Smooth muscle cell (in vitro differentiated cells): ENCODE data around the gene VWA8. TPM values are rescaled to one million over a fixed set of nuclear protein-coding genes. Genes with fewer than 3 reads are reported as not detected.

Experiments used
- DNase-seq: peaks from one replicate; lab custom pipeline; 2025; ENCODE audit not compliant: unreplicated experiment; lab: John Stamatoyannopoulos, UW
- H2AFZ ChIP-seq: fragments of 200-600 bp; sonication (generic); 2 replicates; pipeline ENCODE4 v1.6.0; 2016; ENCODE audit warnings: antibody characterized with exemption, low read depth, mild to moderate bottlenecking
- H3F3A ChIP-seq: fragments of 200-600 bp; sonication (generic); 2 replicates; pipeline ENCODE4 v1.6.0; 2017; ENCODE audit warnings: antibody characterized with exemption, low read depth
- H3K27ac ChIP-seq: fragments of 200-600 bp; sonication (generic); 2 replicates; pipeline ENCODE4 v1.5.1; 2016; ENCODE audit warnings: low read depth, mild to moderate bottlenecking
- H3K27me3 ChIP-seq: fragments of 200-600 bp; sonication (generic); 2 replicates; pipeline ENCODE4 v1.6.1; 2016; ENCODE audit warnings: low read depth, mild to moderate bottlenecking
- H3K36me3 ChIP-seq: fragments of 200-600 bp; sonication (generic); 2 replicates; pipeline ENCODE4 v1.5.1; 2016; ENCODE audit warnings: low read depth
- H3K4me1 ChIP-seq: fragments of 200-600 bp; sonication (generic); 2 replicates; pipeline ENCODE4 v1.5.1; 2016; ENCODE audit warnings: low read depth
- H3K4me2 ChIP-seq: fragments of 200-600 bp; sonication (generic); 2 replicates; pipeline ENCODE4 v1.6.0; 2016; ENCODE audit warnings: mild to moderate bottlenecking
- H3K4me3 ChIP-seq: fragments of 200-600 bp; sonication (generic); 2 replicates; pipeline ENCODE4 v1.5.1; 2016; ENCODE audit warnings: mild to moderate bottlenecking
- H3K79me2 ChIP-seq: fragments of 200-600 bp; sonication (generic); 2 replicates; pipeline ENCODE4 v1.6.0; 2016; ENCODE audit warnings: low read depth, mild to moderate bottlenecking
- H3K9ac ChIP-seq: fragments of 200-600 bp; sonication (generic); 2 replicates; pipeline ENCODE4 v1.6.0; 2016; ENCODE audit warnings: low read depth
- H3K9me3 ChIP-seq: fragments of 200-600 bp; sonication (generic); replicated peaks from 2 replicates; pipeline ENCODE4 v1.5.1; 2016; ENCODE audit warnings: low read depth
- H4K20me1 ChIP-seq: fragments of 200-600 bp; sonication (generic); 2 replicates; pipeline ENCODE4 v1.6.0; 2016; ENCODE audit warnings: low read depth
- WGBS: methylation state at CpG from one replicate; pipeline ENCODE4 v1.1.7; 2016; ENCODE audit warnings: low lambda C conversion rate; 5-methylcytosine and 5-hydroxymethylcytosine counted together
- polyA plus RNA-seq: library from polyadenylated mRNA; unstranded; fragments of >200 nt; fragmentation: Nextera tagmentation; extraction: Ambion mirVana; gene quantifications from 2 replicates; pipeline ENCODE4 v1.2.1, GENCODE V29; 2016
- total RNA-seq: library from RNA; depleted of rRNA; stranded (reverse); fragments of >200 nt; gene quantifications from 2 replicates; pipeline ENCODE4 v1.2.3, GENCODE V29; 2014
- TF ChIP-seq, protein P1 (sequence below): fragments of 200-600 bp; sonication (generic); IDR thresholded peaks from 2 replicates; pipeline ENCODE4 v1.5.1; 2017; ENCODE audit warnings: borderline replicate concordance, mild to moderate bottlenecking, antibody characterized with exemption; ENCODE audit not compliant: insufficient read depth, poor library complexity, severe bottlenecking

The VWA8 gene
- total and polyA plus RNA-seq, 2 experiments from 2014 or later: 2.6 to 14.4 TPM

- Histone ChIP-seq H2AFZ (no peak overlapping the region), H4K20me1 (no peaks in the 10 kb centered on the region), H3K4me2 (no peak overlapping the region), H3F3A (no peaks in the 10 kb centered on the region), H3K27me3 (no peaks in the 10 kb centered on the region), H3K4me3 (no peak overlapping the region), H3K79me2 (no peaks in the 10 kb centered on the region), H3K27ac (no peak overlapping the region), H3K9ac (no peak overlapping the region), H3K9me3 (no peaks in the 10 kb centered on the region), H3K4me1 (peaks cover 11% of the 10 kb centered on the region), H3K36me3 (peaks cover 3% of the 10 kb centered on the region)
- 70% methylated on average over 4 of the region's 4 CpGs for WGBS
- DNase-seq: no peak
- TF ChIP-seq, protein P1, sequence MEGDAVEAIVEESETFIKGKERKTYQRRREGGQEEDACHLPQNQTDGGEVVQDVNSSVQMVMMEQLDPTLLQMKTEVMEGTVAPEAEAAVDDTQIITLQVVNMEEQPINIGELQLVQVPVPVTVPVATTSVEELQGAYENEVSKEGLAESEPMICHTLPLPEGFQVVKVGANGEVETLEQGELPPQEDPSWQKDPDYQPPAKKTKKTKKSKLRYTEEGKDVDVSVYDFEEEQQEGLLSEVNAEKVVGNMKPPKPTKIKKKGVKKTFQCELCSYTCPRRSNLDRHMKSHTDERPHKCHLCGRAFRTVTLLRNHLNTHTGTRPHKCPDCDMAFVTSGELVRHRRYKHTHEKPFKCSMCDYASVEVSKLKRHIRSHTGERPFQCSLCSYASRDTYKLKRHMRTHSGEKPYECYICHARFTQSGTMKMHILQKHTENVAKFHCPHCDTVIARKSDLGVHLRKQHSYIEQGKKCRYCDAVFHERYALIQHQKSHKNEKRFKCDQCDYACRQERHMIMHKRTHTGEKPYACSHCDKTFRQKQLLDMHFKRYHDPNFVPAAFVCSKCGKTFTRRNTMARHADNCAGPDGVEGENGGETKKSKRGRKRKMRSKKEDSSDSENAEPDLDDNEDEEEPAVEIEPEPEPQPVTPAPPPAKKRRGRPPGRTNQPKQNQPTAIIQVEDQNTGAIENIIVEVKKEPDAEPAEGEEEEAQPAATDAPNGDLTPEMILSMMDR: no peak
Observed at GRCh38 chr13:41788552-41788951, 172.4 kb downstream of the VWA8 start.

DNA sequence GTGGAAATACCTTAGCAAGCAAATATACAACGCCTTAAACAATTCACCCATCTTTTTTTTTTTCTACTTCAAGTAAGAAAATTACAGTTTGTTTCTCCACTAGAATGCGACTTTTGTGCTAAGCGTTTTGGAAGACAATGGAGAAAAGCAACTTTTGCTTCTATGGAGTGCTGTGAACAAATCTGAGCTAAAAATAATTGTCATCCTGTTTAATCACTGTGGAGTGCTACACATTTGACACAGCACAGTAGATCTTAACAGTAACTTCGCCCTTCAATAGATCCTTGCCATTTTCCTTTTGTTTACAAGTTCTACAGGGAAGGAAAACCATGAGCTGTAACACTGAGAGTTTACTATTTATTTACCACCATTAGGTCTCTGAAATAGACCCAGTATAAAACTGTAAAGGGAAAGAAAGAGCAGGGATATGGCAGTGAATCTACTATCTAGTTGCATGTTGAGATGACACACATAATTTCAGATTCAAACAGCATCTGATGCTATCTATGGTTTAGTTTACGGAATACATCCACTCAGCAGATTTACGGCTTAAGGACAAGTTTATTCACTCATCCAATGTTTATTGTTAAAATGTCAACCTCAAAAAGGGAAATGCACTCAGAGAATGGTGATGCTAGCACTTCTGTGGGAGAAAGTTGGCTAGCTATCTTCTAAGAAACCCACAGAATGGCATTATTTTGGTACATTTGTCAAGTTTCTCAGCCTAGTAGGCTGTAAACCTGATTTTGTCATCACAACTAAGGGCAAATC is 175.3 kb downstream of the VWA8 start:
- Histone ChIP-seq H3K9ac (no peak overlapping the region), H2AFZ (no peak overlapping the region), H4K20me1 (no peaks in the 10 kb centered on the region), H3K4me3 (no peak overlapping the region), H3K27me3 (no peaks in the 10 kb centered on the region), H3K4me2 (peak overlapping the region; percentile 55), H3K79me2 (no peaks in the 10 kb centered on the region), H3K4me1 (peaks cover 29% of the 10 kb centered on the region), H3K9me3 (no peaks in the 10 kb centered on the region), H3K27ac (no peak overlapping the region), H3F3A (no peaks in the 10 kb centered on the region), H3K36me3 (peaks cover 3% of the 10 kb centered on the region)
- no peak for DNase-seq
- TF ChIP-seq, protein P1: no peak
- 67% methylated on average over 6 of the region's 6 CpGs for WGBS

DNA sequence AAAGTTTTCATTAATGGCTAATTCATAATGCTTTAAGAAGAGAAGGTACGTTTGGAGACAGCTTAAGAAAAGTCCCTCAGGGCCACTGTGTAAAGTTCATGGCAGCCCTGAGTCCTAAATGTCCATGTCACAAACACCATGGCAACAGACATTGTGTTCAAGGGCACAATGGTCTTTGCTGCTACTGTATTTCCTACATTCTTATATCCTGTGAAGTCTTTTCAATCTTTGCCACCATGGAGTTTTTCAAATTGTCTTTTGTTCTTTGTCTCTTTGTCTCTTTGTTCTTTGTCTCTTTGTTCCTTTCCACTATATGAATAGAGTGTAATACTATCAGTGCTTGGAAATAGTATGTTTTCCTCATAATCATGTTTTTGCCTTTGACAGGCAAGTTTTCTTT is 178.8 kb downstream of the VWA8 start:
- Histone ChIP-seq H3K79me2 (no peaks in the 10 kb centered on the region), H3K4me2 (no peak overlapping the region), H3K9me3 (no peaks in the 10 kb centered on the region), H4K20me1 (no peaks in the 10 kb centered on the region), H3K4me1 (peaks cover 30% of the 10 kb centered on the region), H3K36me3 (peaks cover 2% of the 10 kb centered on the region), H3K27me3 (no peaks in the 10 kb centered on the region), H3F3A (no peaks in the 10 kb centered on the region), H3K27ac (no peak overlapping the region), H3K9ac (no peak overlapping the region), H3K4me3 (no peak overlapping the region), H2AFZ (no peak overlapping the region)
- WGBS: 82% methylated on average over 1 of the region's 1 CpG
- TF ChIP-seq, protein P1: no peak
- DNase-seq: no peak
